DOHH2 (cell line): ENCODE results near the gene QRFP.

Source experiments
- H3F3A ChIP-seq: fragments of 200-600 bp; sonication (generic), shearing (Covaris generic); 2 replicates; pipeline ENCODE4 v1.6.0; 2016; ENCODE audit warnings: antibody characterized with exemption, mild to moderate bottlenecking; ENCODE audit not compliant: control insufficient read depth, insufficient read depth
- H3K27ac ChIP-seq: fragments of 200-600 bp; sonication (generic); 2 replicates; pipeline ENCODE4 v1.5.1; 2014; ENCODE audit warnings: low read depth, mild to moderate bottlenecking, low read length, moderate library complexity
- H3K27me3 ChIP-seq: fragments of 200-600 bp; sonication (generic); 2 replicates; pipeline ENCODE4 v1.6.1; 2014; ENCODE audit warnings: mild to moderate bottlenecking, low read length, mixed read lengths; ENCODE audit not compliant: control insufficient read depth
- H3K36me3 ChIP-seq: fragments of 200-600 bp; sonication (generic); 2 replicates; pipeline ENCODE4 v1.6.1; 2014; ENCODE audit warnings: mild to moderate bottlenecking, low read length, moderate library complexity, mixed read lengths; ENCODE audit not compliant: control insufficient read depth
- H3K4me1 ChIP-seq: fragments of 200-600 bp; sonication (generic); 2 replicates; pipeline ENCODE4 v1.6.1; 2014; ENCODE audit warnings: mild to moderate bottlenecking, low read length, mixed read lengths; ENCODE audit not compliant: control insufficient read depth
- H3K4me2 ChIP-seq: fragments of 200-600 bp; sonication (generic); 2 replicates; pipeline ENCODE4 v1.6.0; 2014; ENCODE audit warnings: mild to moderate bottlenecking, low read length, moderate library complexity
- H3K4me3 ChIP-seq: fragments of 200-600 bp; sonication (generic); 2 replicates; pipeline ENCODE4 v1.5.1; 2014; ENCODE audit warnings: mild to moderate bottlenecking, low read length, mixed read lengths
- H3K79me2 ChIP-seq: fragments of 200-600 bp; sonication (generic); 2 replicates; pipeline ENCODE4 v1.6.1; 2014; ENCODE audit warnings: mild to moderate bottlenecking, low read length, mixed read lengths; ENCODE audit not compliant: control insufficient read depth
- H3K9me2 ChIP-seq: fragments of 200-600 bp; sonication (generic); replicated peaks from 2 replicates; pipeline ENCODE4 v1.6.1; 2014; ENCODE audit warnings: mild to moderate bottlenecking, low read length, mixed read lengths; ENCODE audit not compliant: control insufficient read depth
- H3K9me3 ChIP-seq: fragments of 200-600 bp; sonication (generic); 2 replicates; pipeline ENCODE4 v1.6.1; 2014; ENCODE audit warnings: antibody characterized with exemption, low read length, mixed read lengths; ENCODE audit not compliant: control insufficient read depth, insufficient read depth
- H4K20me1 ChIP-seq: fragments of 200-600 bp; sonication (generic); 2 replicates; pipeline ENCODE4 v1.6.0; 2014; ENCODE audit warnings: low read depth, mild to moderate bottlenecking, antibody characterized with exemption, low read length, moderate library complexity; ENCODE audit not compliant: control insufficient read depth, insufficient read depth
- EZH2phosphoT487 ChIP-seq: fragments of 200-600 bp; sonication (generic); IDR thresholded peaks from 2 replicates; pipeline ENCODE4 v1.6.1; 2017; ENCODE audit warnings: borderline replicate concordance, mild to moderate bottlenecking, antibody characterized with exemption, low read length, moderate library complexity, mixed read lengths
- TF ChIP-seq, protein P1 (sequence below): fragments of 200-600 bp; sonication (generic); IDR thresholded peaks from one replicate; pipeline ENCODE4 v1.5.1; 2014; ENCODE audit warnings: antibody characterized with exemption, mild to moderate bottlenecking, low read depth, low read length; ENCODE audit not compliant: poor library complexity, severe bottlenecking

Gene QRFP

DNA sequence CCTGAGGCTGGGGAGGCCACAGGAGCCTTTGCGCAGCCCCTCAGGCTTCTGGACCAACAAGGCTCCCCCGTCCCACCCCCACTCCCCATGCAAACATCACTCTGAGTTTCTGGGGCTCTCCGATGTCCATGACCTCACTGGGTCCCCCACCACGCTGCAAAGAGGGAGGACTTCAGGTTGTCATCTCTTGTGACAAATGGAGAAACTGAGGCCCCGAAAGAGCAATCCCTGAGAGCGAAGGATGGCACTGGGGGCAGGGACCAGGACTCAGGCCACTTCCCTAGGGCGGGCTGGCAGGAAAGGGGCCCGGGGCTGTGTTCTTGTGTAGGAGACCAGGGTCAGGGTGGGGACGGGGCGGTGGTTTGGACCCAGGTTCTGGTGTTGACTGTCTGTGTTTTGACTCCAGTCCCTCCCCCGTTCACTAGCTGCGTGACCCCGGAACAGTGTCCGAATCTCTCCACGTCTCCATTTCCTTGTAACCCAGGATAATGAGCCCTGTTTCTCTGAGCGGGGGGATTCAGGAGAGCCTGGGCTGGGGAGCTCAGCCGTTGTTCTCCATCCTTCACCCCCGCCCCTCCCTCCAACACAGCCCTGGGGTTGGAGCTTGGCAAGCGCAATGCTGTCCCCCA, 28.6 kb upstream of the QRFP start:
- no peak overlapping the region for H3K4me3 ChIP-seq
- no peaks in the 10 kb centered on the region; the same call in 1 of the 2 replicates for H3K27me3 ChIP-seq
- H3K9me3 ChIP-seq, result no peaks in the 10 kb centered on the region
- H3K4me1 ChIP-seq, result peaks cover 29% of the 10 kb centered on the region
- no peak overlapping the region for H3K4me2 ChIP-seq
- no peaks in the 10 kb centered on the region for H3K36me3 ChIP-seq
- H4K20me1 ChIP-seq, result no peaks in the 10 kb centered on the region
- H3F3A ChIP-seq, result no peaks in the 10 kb centered on the region
- H3K27ac ChIP-seq, result no peak overlapping the region
- no peak for TF ChIP-seq EZH2phosphoT487
- TF ChIP-seq, protein P1, sequence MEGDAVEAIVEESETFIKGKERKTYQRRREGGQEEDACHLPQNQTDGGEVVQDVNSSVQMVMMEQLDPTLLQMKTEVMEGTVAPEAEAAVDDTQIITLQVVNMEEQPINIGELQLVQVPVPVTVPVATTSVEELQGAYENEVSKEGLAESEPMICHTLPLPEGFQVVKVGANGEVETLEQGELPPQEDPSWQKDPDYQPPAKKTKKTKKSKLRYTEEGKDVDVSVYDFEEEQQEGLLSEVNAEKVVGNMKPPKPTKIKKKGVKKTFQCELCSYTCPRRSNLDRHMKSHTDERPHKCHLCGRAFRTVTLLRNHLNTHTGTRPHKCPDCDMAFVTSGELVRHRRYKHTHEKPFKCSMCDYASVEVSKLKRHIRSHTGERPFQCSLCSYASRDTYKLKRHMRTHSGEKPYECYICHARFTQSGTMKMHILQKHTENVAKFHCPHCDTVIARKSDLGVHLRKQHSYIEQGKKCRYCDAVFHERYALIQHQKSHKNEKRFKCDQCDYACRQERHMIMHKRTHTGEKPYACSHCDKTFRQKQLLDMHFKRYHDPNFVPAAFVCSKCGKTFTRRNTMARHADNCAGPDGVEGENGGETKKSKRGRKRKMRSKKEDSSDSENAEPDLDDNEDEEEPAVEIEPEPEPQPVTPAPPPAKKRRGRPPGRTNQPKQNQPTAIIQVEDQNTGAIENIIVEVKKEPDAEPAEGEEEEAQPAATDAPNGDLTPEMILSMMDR, result no peak
- H3K9me2 ChIP-seq, result no peaks in the 10 kb centered on the region
- no peaks in the 10 kb centered on the region for H3K79me2 ChIP-seq

DNA sequence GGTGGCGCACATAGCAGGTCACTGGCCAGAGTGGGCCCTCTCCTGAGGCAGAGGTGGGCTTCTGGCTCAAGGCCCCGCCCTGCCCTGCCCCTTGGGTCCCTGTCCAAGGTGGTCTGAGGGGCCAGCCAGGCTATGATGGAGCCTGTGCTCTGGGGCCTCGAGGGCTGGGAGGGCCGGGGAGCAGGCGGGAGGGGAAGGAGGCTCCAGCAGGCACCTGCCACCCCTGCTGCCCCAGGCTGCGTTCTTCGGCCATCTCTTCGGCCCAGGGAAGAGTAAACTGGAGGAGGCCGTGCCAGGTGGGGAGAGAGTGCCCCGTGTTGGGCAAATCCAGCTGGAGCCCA, 27.8 kb upstream of the QRFP start:
- H3K9me2 ChIP-seq, result no peaks in the 10 kb centered on the region
- no peak overlapping the region for H3K4me2 ChIP-seq
- TF ChIP-seq, protein P1, result no peak
- TF ChIP-seq EZH2phosphoT487, result no peak
- H3K27me3 ChIP-seq, result no peaks in the 10 kb centered on the region; the same call in 1 of the 2 replicates
- no peak overlapping the region for H3K4me3 ChIP-seq
- H3K9me3 ChIP-seq, result no peaks in the 10 kb centered on the region
- H3K4me1 ChIP-seq, result peaks cover 29% of the 10 kb centered on the region
- H3F3A ChIP-seq, result no peaks in the 10 kb centered on the region
- H4K20me1 ChIP-seq, result no peaks in the 10 kb centered on the region
- no peaks in the 10 kb centered on the region for H3K36me3 ChIP-seq
- H3K79me2 ChIP-seq, result no peaks in the 10 kb centered on the region
- H3K27ac ChIP-seq, result no peak overlapping the region

DNA sequence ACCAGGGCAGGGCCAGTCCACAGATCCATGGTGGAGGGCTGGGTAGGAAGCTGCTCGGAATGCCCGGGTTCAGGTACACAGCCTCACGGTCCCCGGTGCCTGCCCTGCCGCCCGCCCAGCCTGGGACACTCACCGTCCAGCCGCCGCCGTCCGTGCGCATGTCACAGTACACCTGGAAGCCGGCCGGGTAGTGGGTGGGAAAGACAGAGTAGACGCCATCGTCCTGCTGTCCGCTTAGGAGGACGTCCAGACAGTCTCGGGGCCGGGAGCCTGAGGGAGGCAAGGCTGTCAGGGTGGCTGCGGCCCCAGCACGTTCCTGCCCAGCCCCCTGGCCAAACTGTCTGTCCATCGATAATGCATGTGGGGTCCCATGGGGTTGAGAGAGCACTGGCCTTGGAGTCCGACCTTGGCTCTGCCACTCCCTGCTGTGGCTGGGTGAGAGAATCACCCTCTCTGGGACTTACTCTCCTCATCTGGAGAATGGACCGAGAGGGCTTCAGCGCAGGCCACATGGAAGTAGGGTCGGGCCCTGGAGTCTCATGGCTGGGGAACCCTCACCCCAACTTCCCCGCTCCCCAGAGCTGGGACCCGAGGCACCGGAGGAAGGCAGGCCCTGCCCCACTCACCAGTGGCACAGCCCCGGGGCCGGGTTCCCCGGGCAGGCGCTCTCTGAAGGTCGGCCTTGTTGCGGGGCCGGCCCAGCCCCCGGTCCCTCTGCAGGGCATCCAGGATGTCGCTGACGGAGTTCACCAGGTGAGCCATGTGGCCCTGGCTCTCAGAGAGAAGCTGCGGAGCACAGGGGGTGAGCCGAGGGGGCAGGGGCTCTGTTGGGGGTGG, 27.2 kb upstream of the QRFP start:
- Histone ChIP-seq H3K9me2 (no peaks in the 10 kb centered on the region), H3K4me1 (peaks cover 28% of the 10 kb centered on the region), H3K4me2 (no peak overlapping the region), H4K20me1 (no peaks in the 10 kb centered on the region), H3K4me3 (no peak overlapping the region), H3K27me3 (no peaks in the 10 kb centered on the region; the same call in 1 of the 2 replicates), H3K36me3 (no peaks in the 10 kb centered on the region), H3K9me3 (no peaks in the 10 kb centered on the region), H3K27ac (no peak overlapping the region), H3K79me2 (no peaks in the 10 kb centered on the region), H3F3A (no peaks in the 10 kb centered on the region)
- TF ChIP-seq, protein P1, result no peak
- TF ChIP-seq EZH2phosphoT487, result no peak
